ENCODE data around the gene MTURN.

DNA sequence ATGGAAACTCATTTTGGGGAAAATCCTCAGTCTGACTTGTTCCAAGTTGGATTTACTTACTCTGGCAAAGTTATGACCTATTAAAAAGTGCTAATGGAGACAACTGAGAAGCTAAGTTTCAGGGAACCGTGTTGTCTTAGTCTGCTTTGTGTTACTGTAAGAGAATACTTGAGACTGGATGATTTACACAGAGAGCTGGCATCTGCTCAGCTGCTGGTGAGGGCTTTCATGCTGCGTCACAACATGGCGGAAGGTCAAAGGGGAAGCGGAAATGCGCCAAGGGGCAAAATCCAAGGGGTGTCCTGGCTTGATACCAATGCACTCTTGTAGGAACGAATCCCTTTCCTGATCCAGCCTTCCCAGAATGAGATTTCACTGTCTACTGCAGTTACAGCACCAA is 46.4 kb downstream of the MTURN start:
- TF ChIP-seq, protein P1, sequence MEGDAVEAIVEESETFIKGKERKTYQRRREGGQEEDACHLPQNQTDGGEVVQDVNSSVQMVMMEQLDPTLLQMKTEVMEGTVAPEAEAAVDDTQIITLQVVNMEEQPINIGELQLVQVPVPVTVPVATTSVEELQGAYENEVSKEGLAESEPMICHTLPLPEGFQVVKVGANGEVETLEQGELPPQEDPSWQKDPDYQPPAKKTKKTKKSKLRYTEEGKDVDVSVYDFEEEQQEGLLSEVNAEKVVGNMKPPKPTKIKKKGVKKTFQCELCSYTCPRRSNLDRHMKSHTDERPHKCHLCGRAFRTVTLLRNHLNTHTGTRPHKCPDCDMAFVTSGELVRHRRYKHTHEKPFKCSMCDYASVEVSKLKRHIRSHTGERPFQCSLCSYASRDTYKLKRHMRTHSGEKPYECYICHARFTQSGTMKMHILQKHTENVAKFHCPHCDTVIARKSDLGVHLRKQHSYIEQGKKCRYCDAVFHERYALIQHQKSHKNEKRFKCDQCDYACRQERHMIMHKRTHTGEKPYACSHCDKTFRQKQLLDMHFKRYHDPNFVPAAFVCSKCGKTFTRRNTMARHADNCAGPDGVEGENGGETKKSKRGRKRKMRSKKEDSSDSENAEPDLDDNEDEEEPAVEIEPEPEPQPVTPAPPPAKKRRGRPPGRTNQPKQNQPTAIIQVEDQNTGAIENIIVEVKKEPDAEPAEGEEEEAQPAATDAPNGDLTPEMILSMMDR (IDR thresholded peaks at IDR 0.05): no peak
- no peak for TF ChIP-seq POLR2A (IDR thresholded peaks at IDR 0.05)
